PC-3 (cell line): Measurements from ENCODE around the gene RPS6KA2. TPM values are rescaled to one million over a fixed set of nuclear protein-coding genes. Genes with fewer than 3 reads are reported as not detected.
A peak's percentile ranks its signal among the peaks of the same experiment; 100 is the strongest.

ENCODE experiments used
- ATAC-seq: fragments of 200-7000 bp; cut with Tn5 transposase; 2 replicates; pipeline ENCODE4 v1.9.1; 2020; ENCODE audit warnings: mild to moderate bottlenecking, moderate library complexity
- BruUV-seq: library from RNA; stranded (reverse); fragments of 400-500 nt; replicated peaks from 2 replicates; lab custom pipeline; 2021; lab: Mats Ljungman, UMichigan
- CTCF ChIA-PET: fragments of 300-600 bp; sonication (Branson Sonifier 250); formaldehyde crosslinking; loops from one replicate; lab custom pipeline; 2022; ENCODE audit warnings: antibody characterized with exemption; lab: Charles Lee
- POLR2A ChIA-PET: fragments of 300-600 bp; sonication (Branson Sonifier 250); formaldehyde crosslinking; loops from one replicate; lab custom pipeline; 2022; ENCODE audit warnings: antibody characterized with exemption; ENCODE audit not compliant: unreplicated experiment; lab: Charles Lee
- DNase-seq: peaks from one replicate; pipeline ENCODE4 v3.0.0-alpha.2; 2015
- H2AFZ ChIP-seq: fragments of 300-600 bp; sonication (generic); 2 replicates; pipeline ENCODE4 v1.6.0; 2016; ENCODE audit warnings: antibody characterized with exemption, low read length
- H3F3A ChIP-seq: fragments of 300-600 bp; sonication (generic); one replicate; pipeline ENCODE4 v1.6.0; 2017; ENCODE audit warnings: antibody characterized with exemption, low read length, control low read depth, mild to moderate bottlenecking; ENCODE audit not compliant: unreplicated experiment
- H3K27ac ChIP-seq: fragments of 300-600 bp; sonication (generic); 2 replicates; pipeline ENCODE4 v1.5.1; 2016; ENCODE audit warnings: mild to moderate bottlenecking, low read length
- H3K27me3 ChIP-seq: fragments of 300-600 bp; sonication (generic); 2 replicates; pipeline ENCODE4 v1.6.1; 2016; ENCODE audit warnings: low read length, mixed read lengths
- H3K36me3 ChIP-seq: fragments of 300-600 bp; sonication (generic); 2 replicates; pipeline ENCODE4 v1.6.1; 2016; ENCODE audit warnings: low read depth, mixed run types, low read length, mixed read lengths
- H3K4me1 ChIP-seq: fragments of 300-600 bp; sonication (generic); 2 replicates; pipeline ENCODE4 v1.5.1; 2016; ENCODE audit warnings: low read length; ENCODE audit not compliant: insufficient read depth
- H3K4me2 ChIP-seq: fragments of 300-600 bp; sonication (generic); 2 replicates; pipeline ENCODE4 v1.6.0; 2016; ENCODE audit warnings: low read length
- H3K4me3 ChIP-seq: fragments of 300-600 bp; sonication (generic); 2 replicates; pipeline ENCODE4 v1.5.1; 2016; ENCODE audit warnings: mild to moderate bottlenecking, low read length, mixed read lengths
- H3K79me2 ChIP-seq: fragments of 300-600 bp; sonication (generic); 2 replicates; pipeline ENCODE4 v1.6.1; 2017; ENCODE audit warnings: low read length, mixed read lengths
- H3K9ac ChIP-seq: fragments of 300-600 bp; sonication (generic); 2 replicates; pipeline ENCODE4 v1.6.0; 2016; ENCODE audit warnings: mild to moderate bottlenecking, low read length
- H3K9me2 ChIP-seq: fragments of 300-600 bp; sonication (generic); replicated peaks from 2 replicates; pipeline ENCODE4 v1.6.1; 2016; ENCODE audit warnings: mixed run types, low read length, mixed read lengths
- H3K9me3 ChIP-seq: fragments of 300-600 bp; sonication (generic); 2 replicates; pipeline ENCODE4 v1.6.1; 2016; ENCODE audit warnings: low read length, mixed read lengths
- H4K20me1 ChIP-seq: fragments of 300-600 bp; sonication (generic); 2 replicates; pipeline ENCODE4 v1.6.1; 2016; ENCODE audit warnings: low read length, mixed read lengths
- EZH2 ChIP-seq: fragments of 300-600 bp; sonication (generic); IDR thresholded peaks from one replicate; pipeline ENCODE4 v1.6.1; 2017; ENCODE audit warnings: antibody characterized with exemption, mild to moderate bottlenecking, low read length; ENCODE audit not compliant: unreplicated experiment
- EZH2phosphoT487 ChIP-seq: fragments of 300-600 bp; sonication (generic); IDR thresholded peaks from 2 replicates; pipeline ENCODE4 v1.6.1; 2018; ENCODE audit warnings: mild to moderate bottlenecking, antibody characterized with exemption, low read length, borderline replicate concordance
- intact Hi-C: fragments of 100-400 bp; cut with micrococcal nuclease; formaldehyde crosslinking; loops from 2 replicates; pipeline ENCODE4 v1.9.0; 2023
- total RNA-seq: library from RNA; depleted of rRNA; stranded (reverse); fragments of >200 nt; gene quantifications from 2 replicates; pipeline ENCODE4 v1.2.3, GENCODE V29; 2014
- TF ChIP-seq, protein P1 (sequence below): fragments of 300-600 bp; sonication (generic); conservative IDR thresholded peaks from 2 replicates; pipeline ENCODE4 v1.5.1; 2017; ENCODE audit warnings: antibody characterized with exemption, low read depth, mild to moderate bottlenecking, low read length

Gene RPS6KA2
- total RNA-seq, 1 experiment from 2014 or later, result 5.1 TPM

DNA sequence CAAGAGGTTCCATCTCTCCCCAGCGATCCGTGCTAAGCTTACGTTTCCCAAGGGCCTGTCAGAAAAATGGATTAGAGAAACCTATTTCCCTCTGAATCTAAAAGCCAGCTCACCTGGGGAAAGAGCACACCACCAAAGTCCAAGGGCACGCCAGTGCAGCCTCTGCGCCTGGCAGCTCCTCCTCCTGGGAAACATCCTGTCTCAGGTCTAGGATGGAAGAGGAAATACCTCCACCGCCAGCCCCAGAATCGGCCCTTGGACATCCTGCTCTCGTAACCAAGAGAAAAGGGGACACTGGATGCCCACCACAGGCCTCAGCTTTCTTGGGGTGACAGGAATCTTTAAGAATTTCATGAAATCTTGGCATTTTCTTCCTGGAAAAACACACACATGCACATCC is 59.2 kb downstream of the RPS6KA2 start:
- BruUV-seq, result no TSS peak

GRCh38 chr6:166567107-166567506 is 59.9 kb downstream of the RPS6KA2 start:
- Histone ChIP-seq H3K9ac (peak overlapping the region; percentile 37; the same call in 1 of the 2 replicates), H3K4me2 (peak overlapping the region; percentile 42)

More for the DNA sequence above, 59.2 kb downstream of the RPS6KA2 start:
- Histone ChIP-seq H3K36me3 (no peaks in the 10 kb centered on the region), H2AFZ (no peak overlapping the region), H3K4me2 (peak overlapping the region; percentile 20; the same call in 1 of the 2 replicates), H3K9me2 (no peaks in the 10 kb centered on the region), H3K9me3 (no peaks in the 10 kb centered on the region), H3K79me2 (no peaks in the 10 kb centered on the region), H4K20me1 (no peaks in the 10 kb centered on the region), H3K27ac (peak overlapping the region; percentile 74), H3K27me3 (no peaks in the 10 kb centered on the region), H3K4me1 (peaks cover 31% of the 10 kb centered on the region), H3K9ac (peak overlapping the region; percentile 31; the same call in 1 of the 2 replicates), H3K4me3 (no peak overlapping the region), H3F3A (no peaks in the 10 kb centered on the region)
- TF ChIP-seq, protein P1, sequence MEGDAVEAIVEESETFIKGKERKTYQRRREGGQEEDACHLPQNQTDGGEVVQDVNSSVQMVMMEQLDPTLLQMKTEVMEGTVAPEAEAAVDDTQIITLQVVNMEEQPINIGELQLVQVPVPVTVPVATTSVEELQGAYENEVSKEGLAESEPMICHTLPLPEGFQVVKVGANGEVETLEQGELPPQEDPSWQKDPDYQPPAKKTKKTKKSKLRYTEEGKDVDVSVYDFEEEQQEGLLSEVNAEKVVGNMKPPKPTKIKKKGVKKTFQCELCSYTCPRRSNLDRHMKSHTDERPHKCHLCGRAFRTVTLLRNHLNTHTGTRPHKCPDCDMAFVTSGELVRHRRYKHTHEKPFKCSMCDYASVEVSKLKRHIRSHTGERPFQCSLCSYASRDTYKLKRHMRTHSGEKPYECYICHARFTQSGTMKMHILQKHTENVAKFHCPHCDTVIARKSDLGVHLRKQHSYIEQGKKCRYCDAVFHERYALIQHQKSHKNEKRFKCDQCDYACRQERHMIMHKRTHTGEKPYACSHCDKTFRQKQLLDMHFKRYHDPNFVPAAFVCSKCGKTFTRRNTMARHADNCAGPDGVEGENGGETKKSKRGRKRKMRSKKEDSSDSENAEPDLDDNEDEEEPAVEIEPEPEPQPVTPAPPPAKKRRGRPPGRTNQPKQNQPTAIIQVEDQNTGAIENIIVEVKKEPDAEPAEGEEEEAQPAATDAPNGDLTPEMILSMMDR, result no peak
- TF ChIP-seq EZH2phosphoT487 (no peak), EZH2 (no peak)
- ChIA-PET CTCF (interaction anchor here (1.2 kb wide), 1 partner anchor 11 kb away, joined by 3 read pairs; no protein-coding TSS in a partner anchor), POLR2A (no interaction called here)
- intact Hi-C loops, result no loop called here
- no peak for DNase-seq
- no peak for ATAC-seq

More at GRCh38 chr6:166567107-166567506, 59.9 kb downstream of the RPS6KA2 start:
- BruUV-seq, result no TSS peak
- peak overlapping the region; percentile 78 for H3K27ac ChIP-seq
- POLR2A ChIA-PET, result interaction anchor here (0.6 kb wide), 1 partner anchor 60 kb away, joined by 5 read pairs; no protein-coding TSS in a partner anchor
- peak; percentile 91 for DNase-seq
- no peaks in the 10 kb centered on the region for H3K27me3 ChIP-seq
- H3K79me2 ChIP-seq, result no peaks in the 10 kb centered on the region
- 0 out of 2 replicates have a peak overlapping the region, but pooled peaks have one; percentile 11 for H2AFZ ChIP-seq
- ATAC-seq, result peak; percentile 97
- no peaks in the 10 kb centered on the region for H3K36me3 ChIP-seq
- H3K9me2 ChIP-seq, result no peaks in the 10 kb centered on the region
- intact Hi-C loops, result no loop called here
- H3K4me1 ChIP-seq, result peaks cover 23% of the 10 kb centered on the region
- H3K9me3 ChIP-seq, result no peaks in the 10 kb centered on the region
- TF ChIP-seq, protein P1, result no peak
- no peak for TF ChIP-seq EZH2
- no peak for TF ChIP-seq EZH2phosphoT487
- no peak overlapping the region for H3K4me3 ChIP-seq
- CTCF ChIA-PET, result interaction anchor here (1.2 kb wide), 1 partner anchor 10 kb away, joined by 3 read pairs; no protein-coding TSS in a partner anchor
- H4K20me1 ChIP-seq, result no peaks in the 10 kb centered on the region
- H3F3A ChIP-seq, result no peaks in the 10 kb centered on the region
